Lung (tissue), 12 donors: ENCODE data around the gene CCR5. TPM values are rescaled to one million over a fixed set of nuclear protein-coding genes. Genes with fewer than 3 reads are reported as not detected.

Experiments used
- ATAC-seq: fragments of 200-7000 bp; cut with Tn5 transposase; one replicate; pipeline ENCODE4 v1.9.1; 2020; ENCODE audit warnings: moderate number of reproducible peaks; ENCODE audit not compliant: insufficient read depth, low FRiP score
- DNase-seq, 3 donors: peaks; one replicate each; pipeline ENCODE4 v3.0.0-alpha.2; 2013 to 2017
- H3K27ac ChIP-seq, 2 donors: one replicate each; pipeline ENCODE4 v1.5.1; 2013; ENCODE audit warnings: mild to moderate bottlenecking in 2 of 2, moderate library complexity in 2 of 2, control low read depth in 1 of 2, inconsistent platforms in 1 of 2, low read depth in 1 of 2, low read length in 1 of 2
- H3K27me3 ChIP-seq, 3 donors: one replicate each; pipeline ENCODE4 v1.5.1; 2013; ENCODE audit warnings: low read length in 2 of 3; ENCODE audit not compliant: control insufficient read depth in 3 of 3, insufficient read depth in 3 of 3
- H3K36me3 ChIP-seq, 4 donors: one replicate each; pipeline ENCODE4 v1.5.1; 2013; ENCODE audit warnings: low read length in 4 of 4, mild to moderate bottlenecking in 1 of 4, moderate library complexity in 1 of 4; ENCODE audit not compliant: control insufficient read depth in 4 of 4, insufficient read depth in 4 of 4
- H3K4me1 ChIP-seq, 5 donors: one replicate each; pipeline ENCODE4 v1.5.1; 2013; ENCODE audit warnings: low read length in 5 of 5, mild to moderate bottlenecking in 2 of 5, moderate library complexity in 1 of 5; ENCODE audit not compliant: control insufficient read depth in 5 of 5, insufficient read depth in 5 of 5
- H3K4me3 ChIP-seq: one replicate; pipeline ENCODE4 v1.5.1; 2013; ENCODE audit warnings: mild to moderate bottlenecking, control low read depth, moderate library complexity
- H3K9ac ChIP-seq, 2 donors: one replicate each; pipeline ENCODE4 v1.5.1; 2013; ENCODE audit warnings: low read length in 2 of 2, control low read depth in 1 of 2; ENCODE audit not compliant: insufficient read depth in 1 of 2
- H3K9me3 ChIP-seq, 4 donors: one replicate each; pipeline ENCODE4 v1.5.1; 2013; ENCODE audit warnings: low read length in 3 of 4, mild to moderate bottlenecking in 1 of 4, moderate library complexity in 1 of 4; ENCODE audit not compliant: control insufficient read depth in 4 of 4, insufficient read depth in 3 of 4
- CTCF ChIP-seq: IDR thresholded peaks from 2 replicates; pipeline ENCODE4 v1.5.1; 2012; ENCODE audit warnings: mild to moderate bottlenecking; ENCODE audit errors: control extremely low read depth, extremely low read depth
- WGBS, 2 donors: extraction: QIAGEN DNeasy Blood & Tissue Kit; methylation state at CpG; one replicate each; pipeline ENCODE4 v1.1.7; 2013; 5-methylcytosine and 5-hydroxymethylcytosine counted together
- polyA plus RNA-seq, 2 donors: library from polyadenylated mRNA; stranded (reverse); fragments of 200-250 nt; gene quantifications; one replicate each; pipeline ENCODE4 v1.2.1, GENCODE V29; 2013
- total RNA-seq, 2 donors: library from RNA; depleted of rRNA in 1 of 2; stranded (reverse); fragments of >200 nt in 1 of 2; gene quantifications; one replicate each; pipeline ENCODE4 v1.2.1, GENCODE V29; 2014 to 2021
- donor health status: control.
- donor health status: control.
- donor health status: Bipolar disorder and iron deficiency.
- donor health status: healthy.
- donor health status: DM: yes; HTN: yes; CAD: no.

Gene CCR5
- total and polyA plus RNA-seq, 4 donors, result 2.2 to 16.6 (median 3.6) TPM

GRCh38 chr3:46407970-46408369, 37.2 kb downstream of the CCR5 start:
- 57 to 69% methylated on average over 7 of the region's 7 CpGs for WGBS, 2 donors
- peak overlapping the region; percentile 41 for H3K4me3 ChIP-seq
- H3K27ac ChIP-seq, result peak overlapping the region; percentile 56 to 82
- H3K36me3 ChIP-seq, result peaks cover 0 to 7% (median 0%) of the 10 kb centered on the region in 4 donors
- H3K27me3 ChIP-seq, result no peaks in the 10 kb centered on the region
- TF ChIP-seq CTCF, result no peak
- DNase-seq (no peak), ATAC-seq (no peak)
- H3K4me1 ChIP-seq, result peaks cover 10 to 43% (median 27%) of the 10 kb centered on the region in 5 donors
- no peaks in the 10 kb centered on the region for H3K9me3 ChIP-seq
- H3K9ac ChIP-seq, result no peak overlapping the region

DNA sequence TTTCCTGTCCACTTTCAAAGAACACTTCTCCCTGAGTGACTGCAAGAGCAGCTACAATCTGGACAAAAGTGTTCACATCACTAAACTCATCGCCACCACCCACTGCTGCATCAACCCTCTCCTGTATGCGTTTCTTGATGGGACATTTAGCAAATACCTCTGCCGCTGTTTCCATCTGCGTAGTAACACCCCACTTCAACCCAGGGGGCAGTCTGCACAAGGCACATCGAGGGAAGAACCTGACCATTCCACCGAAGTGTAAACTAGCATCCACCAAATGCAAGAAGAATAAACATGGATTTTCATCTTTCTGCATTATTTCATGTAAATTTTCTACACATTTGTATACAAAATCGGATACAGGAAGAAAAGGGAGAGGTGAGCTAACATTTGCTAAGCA, 38.1 kb downstream of the CCR5 start:
- DNase-seq (no peak), ATAC-seq (no peak)
- Histone ChIP-seq H3K4me1 (peaks cover 10 to 43% (median 24%) of the 10 kb centered on the region in 5 donors), H3K27ac (peak overlapping the region in 1 of 2 donors; percentile 17), H3K27me3 (no peaks in the 10 kb centered on the region), H3K4me3 (no peak overlapping the region), H3K9me3 (no peaks in the 10 kb centered on the region), H3K36me3 (peaks cover 0 to 7% (median 0%) of the 10 kb centered on the region in 4 donors), H3K9ac (no peak overlapping the region)
- TF ChIP-seq CTCF, result no peak
- WGBS, 2 donors, result 77 to 82% methylated on average over 7 of the region's 7 CpGs

DNA sequence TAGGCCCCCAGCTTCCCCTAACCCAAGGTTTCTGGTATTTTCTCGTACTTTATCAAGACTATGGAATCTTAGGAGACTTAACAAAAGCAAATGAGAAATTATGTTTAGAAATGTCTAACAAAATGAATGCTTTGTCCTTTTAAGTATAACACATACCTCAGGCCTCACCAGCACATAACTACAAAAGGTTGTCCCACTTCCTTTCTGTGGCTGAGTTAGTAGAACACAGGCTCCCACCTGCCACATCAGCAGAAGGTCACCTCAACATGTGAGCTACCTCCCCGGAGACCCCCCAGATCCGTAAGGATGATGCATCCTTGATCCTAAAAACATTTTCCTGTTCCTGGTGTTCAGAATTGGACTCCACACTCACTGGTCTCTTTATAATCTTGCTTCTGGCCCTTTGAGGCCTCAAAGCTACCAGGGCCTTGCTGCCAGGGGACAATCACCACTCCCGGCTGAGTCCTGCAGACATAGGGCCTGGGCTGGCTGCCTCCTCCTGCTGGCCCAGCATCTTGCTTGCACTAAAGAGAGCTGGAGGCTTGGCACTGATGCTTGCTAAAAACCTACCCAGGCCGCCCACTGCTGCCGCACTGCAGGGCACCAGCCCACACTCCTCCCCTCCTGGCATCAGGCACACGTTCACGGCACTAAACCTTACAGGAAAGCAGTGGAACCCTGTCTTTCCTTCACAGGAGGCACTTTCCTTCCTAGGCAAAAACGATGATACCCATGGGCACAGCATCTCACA, 39.2 kb downstream of the CCR5 start:
- TF ChIP-seq CTCF, result no peak
- no peaks in the 10 kb centered on the region for H3K9me3 ChIP-seq
- peak overlapping the region; percentile 3 for H3K4me3 ChIP-seq
- H3K9ac ChIP-seq, result no peak overlapping the region
- 74 to 76% methylated on average over 9 of the region's 9 CpGs for WGBS, 2 donors
- H3K4me1 ChIP-seq, result peaks cover 10 to 39% (median 24%) of the 10 kb centered on the region in 5 donors
- H3K36me3 ChIP-seq, result peaks cover 0 to 7% (median 0%) of the 10 kb centered on the region in 4 donors
- DNase-seq (no peak), ATAC-seq (no peak)
- H3K27me3 ChIP-seq, result no peaks in the 10 kb centered on the region
- H3K27ac ChIP-seq, result peak overlapping the region in 1 of 2 donors; percentile 70
